ENCODE data around the gene CATSPERD.

Gene CATSPERD

DNA sequence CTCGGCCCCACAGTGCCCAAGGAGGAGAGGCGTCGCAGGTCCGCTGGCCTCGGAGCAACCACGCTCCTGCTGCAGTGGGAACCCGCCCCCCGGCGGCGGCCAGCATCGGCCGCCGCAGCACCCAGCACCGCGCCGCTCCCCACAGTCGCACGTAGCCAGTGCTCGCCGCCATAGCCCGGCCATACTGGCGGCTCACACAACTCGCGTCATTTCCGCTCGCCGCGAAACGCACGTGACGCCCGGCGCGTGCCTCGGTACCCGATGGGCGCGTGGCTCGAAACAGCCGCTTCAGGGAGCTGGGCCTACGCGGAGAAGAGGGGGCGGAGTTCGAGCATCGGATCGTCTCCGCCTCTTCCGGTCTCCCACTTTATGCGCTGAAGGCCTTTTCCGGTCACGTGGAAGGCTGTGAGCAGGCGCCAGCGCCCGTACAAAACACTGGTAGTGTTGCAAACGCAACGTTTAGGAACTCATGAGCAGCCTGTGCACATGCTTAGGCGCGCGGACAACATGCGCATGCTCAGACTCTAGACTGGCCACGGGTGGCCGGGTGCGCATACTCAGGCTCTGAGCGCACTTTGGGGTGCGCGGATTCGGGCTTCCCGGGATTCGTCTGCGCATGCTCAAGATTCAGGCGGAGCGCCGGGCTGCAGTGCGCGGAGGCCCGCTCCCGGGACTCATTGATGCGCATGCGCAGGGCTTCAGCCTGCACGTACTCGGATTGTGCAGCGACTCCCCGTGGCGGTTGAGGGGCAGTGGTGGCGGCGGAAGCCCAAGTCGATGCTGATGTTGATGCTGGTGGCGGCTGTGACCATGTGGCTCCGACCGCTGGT is at the start of gene CATSPERD, which contains the start of gene LONP1:
CATSPERD (plus strand) TSS at position 677 of the 830 bp plus-strand sequence; CDS start at position 778, 101 bp downstream.
LONP1 (minus strand) TSS at position 186 of the 830 bp plus-strand sequence; CDS start at position 172, 14 bp downstream.
- DNase-seq (ENCODE audit: low read depth in 2 of 2), result peak; percentile 95

DNA sequence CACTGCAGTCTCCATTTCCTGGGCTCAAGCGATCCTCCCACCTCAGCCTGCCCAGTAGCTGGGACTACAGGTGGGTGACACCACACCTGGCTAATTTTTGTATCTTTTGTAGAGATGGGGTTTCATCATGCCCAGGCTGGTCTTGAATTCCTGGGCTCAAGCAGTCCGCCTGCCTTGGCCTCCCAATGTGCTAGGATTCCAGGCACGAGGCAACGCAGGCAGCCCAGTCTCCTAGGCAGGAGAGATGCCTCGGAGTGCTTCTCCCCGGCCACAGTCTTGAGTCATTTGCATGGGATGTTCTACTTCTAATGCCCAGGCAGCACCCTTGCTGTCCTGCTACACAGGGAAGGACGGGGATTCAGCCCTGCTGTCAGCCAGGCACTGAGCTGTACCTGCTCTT is 48.8 kb upstream of the CATSPERD start:
- DNase-seq (ENCODE audit: low read depth in 2 of 2), result no peak

DNA sequence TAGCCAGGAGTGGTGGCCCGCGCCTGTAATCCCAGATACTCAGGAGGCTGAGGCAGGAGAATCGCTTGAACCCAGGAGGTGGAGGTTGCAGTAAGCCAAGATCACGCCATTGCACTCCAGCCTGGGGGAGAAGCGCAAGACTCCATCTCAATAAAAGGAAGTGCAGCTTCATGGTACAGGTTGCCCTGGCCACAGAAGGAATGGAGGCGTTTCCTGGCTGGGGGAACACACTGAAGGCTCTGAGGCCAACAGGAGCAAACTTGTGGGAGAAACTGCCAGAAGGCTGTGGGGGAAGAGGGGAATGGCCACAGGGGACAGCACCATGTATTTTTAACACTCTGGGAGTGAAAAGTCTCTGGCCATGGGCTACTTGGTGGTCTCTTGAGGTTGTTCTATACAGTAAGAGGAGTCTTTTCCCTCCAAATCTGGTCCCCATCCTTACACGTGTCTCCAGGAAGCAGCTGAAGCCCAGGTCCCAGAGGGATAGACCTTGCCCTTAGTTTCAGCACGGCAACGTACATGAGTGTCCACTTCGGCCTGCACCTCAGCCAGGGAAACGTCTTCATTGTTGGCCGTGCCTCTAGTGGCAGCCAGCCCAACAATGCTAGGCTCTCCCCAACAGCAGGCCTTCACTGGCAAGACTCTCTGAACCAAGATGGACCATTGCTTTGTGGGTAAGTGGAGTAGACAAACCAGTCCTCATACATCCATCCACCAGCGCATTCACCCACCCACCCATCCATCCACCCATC is 47.6 kb upstream of the CATSPERD start:
- DNase-seq (ENCODE audit: low read depth in 2 of 2), result no peak

DNA sequence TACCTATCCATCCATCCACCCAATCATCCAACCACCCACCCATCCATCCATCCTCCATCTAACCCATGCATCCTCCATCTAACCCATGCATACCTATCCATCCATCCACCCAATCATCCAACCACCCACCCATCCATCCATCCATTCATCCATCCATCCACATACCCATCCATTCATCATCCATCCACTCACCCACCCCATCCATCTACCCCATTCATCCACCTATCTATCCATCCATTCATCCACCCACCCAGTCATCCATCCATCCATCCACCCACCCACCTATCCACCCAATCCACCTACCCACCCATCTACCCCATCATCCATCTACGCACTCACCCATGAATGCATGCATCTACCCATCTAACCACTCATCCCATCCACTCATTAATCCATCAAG is 46.7 kb upstream of the CATSPERD start:
- DNase-seq (ENCODE audit: low read depth in 2 of 2), result no peak

GRCh38 chr19:5674714-5675113 is 45.7 kb upstream of the CATSPERD start:
- no peak for DNase-seq (ENCODE audit: low read depth in 2 of 2)

- no peak for DNase-seq (ENCODE audit: low read depth in 2 of 2)
Observed at GRCh38 chr19:5676105-5676771, 44.2 kb upstream of the CATSPERD start.

DNA sequence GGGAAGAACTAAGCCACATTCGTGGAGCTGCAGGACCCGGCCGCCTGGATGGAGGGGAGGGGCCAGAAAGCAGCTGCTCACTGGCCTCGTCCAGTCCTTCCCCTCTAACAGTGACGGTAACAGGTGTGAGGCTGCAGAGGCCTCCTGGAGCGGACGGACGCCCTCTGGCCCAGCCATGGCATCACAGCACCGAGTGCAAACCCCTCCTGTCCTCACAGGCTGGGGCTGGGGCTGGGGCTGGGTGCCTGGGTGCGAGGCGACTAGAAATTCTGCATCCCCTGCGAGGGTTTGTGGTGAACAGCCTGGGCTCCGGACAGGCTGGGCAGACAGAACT is 43.7 kb upstream of the CATSPERD start:
- no peak for DNase-seq (ENCODE audit: low read depth in 2 of 2)

GRCh38 chr19:5677136-5677535 is 43.3 kb upstream of the CATSPERD start:
- no peak for DNase-seq (ENCODE audit: low read depth in 2 of 2)

DNA sequence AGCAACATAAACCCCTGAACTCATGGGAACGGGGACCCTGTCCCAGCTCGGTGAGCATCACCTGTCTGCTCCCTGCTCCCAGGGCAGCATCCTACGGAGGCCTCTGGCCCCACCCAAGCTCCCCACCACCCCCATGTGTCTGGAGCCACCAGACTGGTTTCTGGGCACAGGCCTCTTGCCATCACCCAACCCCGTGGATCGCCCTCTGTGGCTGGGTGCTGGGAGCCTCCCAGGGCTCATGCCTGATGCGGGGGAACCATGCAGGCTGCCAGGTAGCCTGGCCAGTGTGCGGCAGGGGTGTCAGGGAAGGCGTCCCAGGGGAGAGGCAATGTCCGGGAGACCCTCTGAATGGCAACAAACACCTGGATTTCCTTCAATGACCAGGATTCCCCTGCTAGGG is 42.9 kb upstream of the CATSPERD start:
- no peak for DNase-seq (ENCODE audit: low read depth in 2 of 2)

- DNase-seq (ENCODE audit: low read depth in 2 of 2), result no peak
Observed at GRCh38 chr19:5678071-5678718, 42.2 kb upstream of the CATSPERD start.

- DNase-seq (ENCODE audit: low read depth in 2 of 2), result no peak
Observed at GRCh38 chr19:5679289-5680083, 41.0 kb upstream of the CATSPERD start.

GRCh38 chr19:5680084-5680436 is 40.4 kb upstream of the CATSPERD start:
- no peak for DNase-seq (ENCODE audit: low read depth in 2 of 2)

DNA sequence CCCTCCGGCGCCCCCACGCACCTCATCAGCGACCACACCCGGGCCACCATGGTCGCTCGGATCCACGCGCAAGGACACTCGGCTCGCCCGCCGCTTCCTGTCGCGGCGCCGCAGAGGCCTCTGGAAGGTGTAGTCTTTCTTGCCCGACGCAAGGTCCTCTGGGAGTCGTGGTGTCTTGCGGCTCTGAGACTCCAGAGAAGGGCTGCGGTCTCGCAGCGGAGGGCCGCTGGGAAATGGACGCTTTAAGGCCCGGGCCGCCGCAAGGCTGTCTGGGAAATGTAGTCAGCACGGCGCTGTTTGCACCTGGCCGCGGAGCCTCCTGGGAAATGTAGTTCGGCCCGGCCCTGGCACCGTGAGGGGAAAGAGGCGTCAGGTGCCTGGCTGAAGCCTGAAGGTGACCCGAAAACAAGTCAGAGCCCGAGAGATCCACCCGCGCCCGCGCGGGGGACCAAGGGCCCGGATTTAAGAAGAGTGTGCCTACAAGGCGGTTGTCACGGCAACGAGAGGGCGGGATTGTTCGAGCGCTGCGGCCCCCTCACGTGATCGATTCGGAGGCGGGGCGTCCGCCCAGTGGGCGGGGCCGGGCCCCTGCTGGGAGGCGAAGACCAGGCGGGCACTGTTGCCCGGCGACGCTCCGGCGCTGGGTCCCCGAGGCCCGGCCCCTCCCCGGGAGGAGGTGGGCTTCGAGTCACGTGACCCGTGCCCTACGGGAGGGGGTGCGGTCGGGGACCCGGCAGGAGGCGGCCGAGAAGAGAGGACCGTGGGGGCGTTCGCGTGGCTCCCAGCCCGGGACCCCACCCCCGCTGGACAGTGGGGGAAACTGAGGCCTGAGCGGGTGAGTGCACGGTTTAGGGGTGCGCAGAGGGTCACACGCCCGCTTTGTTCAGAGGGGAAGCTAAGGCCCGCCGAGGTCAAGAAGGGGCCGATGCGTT is 39.7 kb upstream of the CATSPERD start, which contains the start of the genes HSD11B1L and MICOS13:
HSD11B1L (plus strand) TSS at position 591 of the 932 bp plus-strand sequence. CDS start 3,806 bp downstream, outside the sequence.
MICOS13 (minus strand) TSS at position 80 of the 932 bp plus-strand sequence; CDS start at position 50, 30 bp downstream.
- DNase-seq (ENCODE audit: low read depth in 2 of 2), result peak; percentile 95

DNA sequence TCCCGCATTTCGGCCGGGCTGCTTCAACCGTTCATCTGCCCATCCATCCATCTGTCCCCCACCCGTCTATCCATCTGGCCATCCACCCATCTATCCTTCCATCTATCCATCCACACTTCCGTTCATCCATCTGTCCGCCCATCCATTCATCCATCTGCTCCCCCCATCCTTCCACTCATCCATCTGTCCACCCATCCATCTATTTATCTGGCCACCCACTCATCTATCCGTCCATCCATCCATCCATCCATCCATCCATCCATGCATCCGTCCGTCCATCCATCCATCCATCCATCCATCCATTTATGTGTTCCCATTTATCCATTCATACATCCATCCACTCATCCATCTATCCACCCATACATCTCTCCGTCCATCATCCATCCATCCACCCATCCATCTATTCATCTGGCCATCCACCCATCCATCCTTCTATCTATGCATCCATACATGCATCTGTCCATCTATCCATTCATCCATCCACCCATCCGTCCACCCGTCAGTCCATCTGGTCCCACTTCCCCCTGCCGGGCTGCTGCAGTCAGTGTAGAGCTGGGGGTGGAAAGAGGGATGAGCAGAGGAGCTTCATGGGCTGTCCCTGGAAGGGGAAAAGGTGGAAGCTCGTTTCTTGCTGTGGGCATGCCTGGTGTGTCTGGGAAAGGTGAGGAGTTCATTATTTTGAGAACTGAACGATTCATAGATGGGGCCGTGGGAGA is 38.9 kb upstream of the CATSPERD start:
- DNase-seq (ENCODE audit: low read depth in 2 of 2), result no peak

GRCh38 chr19:5682107-5682482 is 38.3 kb upstream of the CATSPERD start:
- no peak for DNase-seq (ENCODE audit: low read depth in 2 of 2)

DNA sequence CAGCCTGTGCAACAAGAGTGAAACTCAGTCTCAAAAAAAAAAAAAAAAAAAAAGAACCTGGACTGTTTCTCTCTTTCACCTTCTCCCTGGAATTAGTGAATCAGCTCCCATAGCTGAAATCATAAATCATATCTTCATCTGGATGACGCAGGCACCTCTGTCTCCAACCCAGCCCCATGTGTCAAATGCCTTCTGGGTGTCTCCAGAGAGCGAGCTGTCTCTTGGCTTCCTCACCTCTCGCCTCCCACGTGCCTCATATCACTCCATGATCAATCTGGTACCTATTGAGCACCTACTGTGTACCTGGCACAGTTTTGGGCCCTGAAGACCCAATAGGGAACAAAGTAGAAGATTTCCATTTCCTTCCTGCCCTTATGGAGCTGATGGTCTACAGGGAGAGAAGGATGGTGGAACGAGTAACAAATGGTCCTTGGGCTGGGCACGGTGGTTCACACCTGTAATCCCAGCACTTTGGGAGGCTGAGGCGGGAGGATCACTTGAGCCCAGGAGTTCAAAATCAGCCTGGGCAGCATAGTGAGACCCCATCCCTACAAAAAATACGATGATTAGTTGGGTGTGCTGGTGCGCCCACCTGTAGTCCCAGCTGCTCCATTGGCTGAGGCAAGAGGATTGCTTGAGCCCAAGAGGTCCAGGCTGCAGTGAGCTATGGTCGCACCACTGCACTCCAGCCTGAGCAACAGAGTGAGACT is 37.1 kb upstream of the CATSPERD start:
- DNase-seq (ENCODE audit: low read depth in 2 of 2), result no peak

DNA sequence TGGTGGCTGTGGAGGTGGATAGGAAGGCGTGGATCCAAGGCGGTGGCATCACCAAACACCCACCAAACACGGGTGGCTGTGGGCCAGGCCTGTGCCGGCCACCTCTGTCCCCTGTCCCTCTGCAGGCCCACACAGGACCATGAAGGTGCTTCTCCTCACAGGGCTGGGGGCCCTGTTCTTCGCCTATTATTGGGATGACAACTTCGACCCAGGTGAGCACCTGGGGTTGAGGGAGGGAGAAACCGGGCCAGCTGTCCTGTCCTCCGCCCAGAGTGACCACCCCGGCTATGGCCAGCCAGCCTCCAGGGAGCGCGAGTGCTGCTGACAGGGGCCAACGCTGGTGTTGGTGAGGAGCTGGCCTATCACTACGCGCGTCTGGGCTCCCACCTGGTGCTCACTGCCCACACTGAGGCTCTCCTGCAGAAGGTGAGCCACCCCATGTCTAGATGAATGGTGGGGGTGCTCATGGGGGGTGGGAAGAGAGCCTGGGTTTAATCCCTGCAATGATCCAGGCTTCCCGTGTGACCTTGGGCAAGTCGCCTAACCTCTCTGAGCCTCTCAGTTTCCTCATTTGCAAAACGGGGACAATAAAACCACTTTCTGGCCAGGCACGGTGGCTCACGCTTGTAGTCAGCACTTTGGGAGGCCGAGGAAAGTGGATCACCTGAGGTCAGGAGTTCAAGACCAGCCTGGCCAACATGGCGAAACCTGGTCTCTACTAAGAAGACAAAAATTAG is 35.6 kb upstream of the CATSPERD start:
- no peak for DNase-seq (ENCODE audit: low read depth in 2 of 2)

- no peak for DNase-seq (ENCODE audit: low read depth in 2 of 2)
Observed at GRCh38 chr19:5686326-5686646, 34.2 kb upstream of the CATSPERD start.

Measured in stimulated activated CD4-positive, alpha-beta T cell treated with anti-CD3 and anti-CD28 coated beads, Interleukin-12 subunit alpha, Interleukin-12 subunit beta, amount 100 ng/mL, for 24 hours (primary cell).